Left colon (tissue), 2 donors: ENCODE measurements around the gene LPP. TPM values are rescaled to one million over a fixed set of nuclear protein-coding genes. Genes with fewer than 3 reads are reported as not detected.

ENCODE experiments used
- ATAC-seq: fragments of 200-7000 bp; cut with Tn5 transposase; one replicate; pipeline ENCODE4 v1.9.1; 2020; ENCODE audit warnings: mild to moderate bottlenecking, moderate library complexity
- DNase-seq, 2 donors: peaks; one replicate each; pipeline ENCODE4 v3.0.0-alpha.2; 2020
- intact Hi-C, 2 donors: fragments of 100-400 bp; cut with DNase I in 1 of 2; cut with micrococcal nuclease in 1 of 2; formaldehyde crosslinking; loops; one replicate each; pipeline versions ENCODE4 v1.11.2 to v1.14.0; 2022; cut with DNase I, micrococcal nuclease
- total RNA-seq, 2 donors: library from RNA; stranded (reverse); fragmentation: NEBNext Ultra II Directional; extraction: Animal tissue kit (Norgen Biotek cat#: 25700); gene quantifications; one replicate each; pipeline ENCODE4 v1.2.1, GENCODE V29; 2021
- donor health status: DM: no; HTN: no; CAD: no.
- donor health status: DM: yes; HTN: yes; CAD: no.

LPP gene
- total RNA-seq, 2 donors from 2014 or later, result 228 to 258 TPM

- intact Hi-C loops, result no loop called here
- ATAC-seq (no peak), DNase-seq (no peak)
These were observed 676.9 kb downstream of the LPP start for GRCh38 chr3:188830893-188831292.

GRCh38 chr3:188832146-188832545 is 678.2 kb downstream of the LPP start:
- intact Hi-C loops, result no loop called here
- DNase-seq (no peak), ATAC-seq (no peak)

GRCh38 chr3:188832961-188833721 is 679.2 kb downstream of the LPP start:
- DNase-seq (no peak), ATAC-seq (no peak)
- intact Hi-C loops, result no loop called here

GRCh38 chr3:188834349-188834748 is 680.4 kb downstream of the LPP start:
- no peak for ATAC-seq
- intact Hi-C loops, result no loop called here
- no peak for DNase-seq

GRCh38 chr3:188839187-188839695 is 685.3 kb downstream of the LPP start:
- intact Hi-C loops, result no loop called here
- DNase-seq (no peak), ATAC-seq (peak; percentile 82)

GRCh38 chr3:188840290-188840689 is 686.3 kb downstream of the LPP start:
- DNase-seq (no peak), ATAC-seq (peak; percentile 54)
- intact Hi-C loops, result no loop called here

GRCh38 chr3:188841906-188842305 is 687.9 kb downstream of the LPP start:
- no peak for ATAC-seq
- no peak for DNase-seq
- intact Hi-C loops, result no loop called here

GRCh38 chr3:188842639-188843038 is 688.7 kb downstream of the LPP start:
- DNase-seq (no peak), ATAC-seq (no peak)

GRCh38 chr3:188844096-188844495 is 690.1 kb downstream of the LPP start:
- intact Hi-C loops, result no loop called here
- ATAC-seq (no peak), DNase-seq (no peak)

More at GRCh38 chr3:188842639-188843038, 688.7 kb downstream of the LPP start:
- intact Hi-C loops, result no loop called here

- no peak for ATAC-seq
- DNase-seq, result no peak
- intact Hi-C loops, result no loop called here
These were observed 691.6 kb downstream of the LPP start for GRCh38 chr3:188845514-188845913.

- ATAC-seq (no peak), DNase-seq (no peak)
- intact Hi-C loops, result no loop called here
These were observed 695.0 kb downstream of the LPP start for GRCh38 chr3:188848947-188849346.

- intact Hi-C loops, result no loop called here
- DNase-seq, result no peak
- no peak for ATAC-seq
These were observed 700.2 kb downstream of the LPP start for GRCh38 chr3:188853856-188854771.

GRCh38 chr3:188854772-188855149 is 700.8 kb downstream of the LPP start:
- DNase-seq (no peak), ATAC-seq (no peak)
- intact Hi-C loops, result no loop called here

GRCh38 chr3:188855675-188856074 is 701.7 kb downstream of the LPP start:
- intact Hi-C loops, result no loop called here
- no peak for DNase-seq
- ATAC-seq, result no peak

GRCh38 chr3:188860147-188860546 is 706.2 kb downstream of the LPP start:
- DNase-seq (no peak), ATAC-seq (no peak)
- intact Hi-C loops, result no loop called here

- no peak for DNase-seq
- peak; percentile 48 for ATAC-seq
- intact Hi-C loops, result no loop called here
These were observed 708.1 kb downstream of the LPP start for GRCh38 chr3:188861842-188862744.

- intact Hi-C loops, result no loop called here
- ATAC-seq, result no peak
- DNase-seq, result no peak
These were observed 710.0 kb downstream of the LPP start for GRCh38 chr3:188863999-188864406.

GRCh38 chr3:188867691-188868265 is 713.8 kb downstream of the LPP start:
- ATAC-seq, result no peak
- intact Hi-C loops, result no loop called here
- no peak for DNase-seq

GRCh38 chr3:188868803-188869202 is 714.8 kb downstream of the LPP start:
- no peak for ATAC-seq
- intact Hi-C loops, result no loop called here
- no peak for DNase-seq
